HG03060 (cell line): ENCODE results near the gene SLC2A10.
"Not testable (repeated sequence)": the region's sequence is repeated elsewhere in the genome, so short reads cannot be mapped to it uniquely, and the experiment has no call there.

Source experiments
- ATAC-seq: cut with Tn5 transposase; IDR thresholded peaks from one replicate; pipeline ENCODE4 v1.9.1; 2021; ENCODE audit warnings: low read depth, moderate number of reproducible peaks; ENCODE audit not compliant: unreplicated experiment

Gene SLC2A10

GRCh38 chr20:46709459-46710152 is at the start of gene SLC2A10:
SLC2A10 (plus strand) TSS chr20:46709649; CDS start chr20:46709737, 88 bp downstream.
- ATAC-seq: no peak

- ATAC-seq: no peak
Observed at GRCh38 chr20:46660487-46660886, 49.0 kb upstream of the SLC2A10 start.

- no peak for ATAC-seq
Observed at GRCh38 chr20:46661659-46662058, 47.8 kb upstream of the SLC2A10 start.

- ATAC-seq: no peak
Observed at GRCh38 chr20:46663531-46663930, 45.9 kb upstream of the SLC2A10 start.

- no peak for ATAC-seq
Observed at GRCh38 chr20:46665602-46666001, 43.8 kb upstream of the SLC2A10 start.

GRCh38 chr20:46666306-46666705 is 43.1 kb upstream of the SLC2A10 start:
- no peak for ATAC-seq

- ATAC-seq: no peak
Observed at GRCh38 chr20:46666818-46667515, 42.5 kb upstream of the SLC2A10 start.

GRCh38 chr20:46670228-46670584 is 39.2 kb upstream of the SLC2A10 start:
- ATAC-seq: no peak

GRCh38 chr20:46670585-46671584 is 38.6 kb upstream of the SLC2A10 start:
- no peak for ATAC-seq

GRCh38 chr20:46671866-46672542 is 37.4 kb upstream of the SLC2A10 start:
- no peak for ATAC-seq

- ATAC-seq: no peak
Observed at GRCh38 chr20:46672543-46673148, 36.8 kb upstream of the SLC2A10 start.

- ATAC-seq: no peak
Observed at GRCh38 chr20:46673394-46674252, 35.8 kb upstream of the SLC2A10 start.

GRCh38 chr20:46674253-46675083 is 35.0 kb upstream of the SLC2A10 start:
- ATAC-seq: no peak

- ATAC-seq: not testable (repeated sequence)
Observed at GRCh38 chr20:46676649-46677316, 32.7 kb upstream of the SLC2A10 start.

- ATAC-seq: no peak
Observed at GRCh38 chr20:46677608-46678007, 31.8 kb upstream of the SLC2A10 start.

GRCh38 chr20:46678516-46678915 is 30.9 kb upstream of the SLC2A10 start:
- ATAC-seq: no peak

- no peak for ATAC-seq
Observed at GRCh38 chr20:46680684-46681031, 28.8 kb upstream of the SLC2A10 start.
